RWPE1 (cell line): ENCODE results near the gene FAM162A.
"Not testable (repeated sequence)": the region's sequence is repeated elsewhere in the genome, so short reads cannot be mapped to it uniquely, and the experiment has no call there.

Experiments
- CTCF ChIA-PET: fragments of 350-600 bp; sonication (Branson Sonifier 250); formaldehyde crosslinking; extraction: SDS; loops from one replicate; lab custom pipeline; 2021; lab: Yijun Ruan, JAX
- POLR2A ChIA-PET: fragments of 400-600 bp; formaldehyde crosslinking; extraction: SDS; loops from one replicate; lab custom pipeline; 2020; ENCODE audit warnings: antibody characterized with exemption; ENCODE audit not compliant: low non-redundant PET; lab: Yijun Ruan, JAX
- DNase-seq: peaks from one replicate; pipeline ENCODE4 v3.0.0; 2012; ENCODE audit warnings: low spot score
- H3K27ac ChIP-seq: fragments of 450-650 bp; 2 replicates; pipeline ENCODE4 v1.5.1; 2017
- TF ChIP-seq, protein P1 (sequence below): fragments of 450-650 bp; conservative IDR thresholded peaks from 2 replicates; pipeline ENCODE4 v1.5.1; 2017; ENCODE audit warnings: low read depth, mild to moderate bottlenecking

The FAM162A gene

GRCh38 chr3:122427857-122428471, 44.0 kb downstream of the FAM162A start:
- ChIA-PET CTCF (interaction anchor here (0.6 kb wide), 1 partner anchor 620 kb away, joined by 3 read pairs; no protein-coding TSS in a partner anchor), POLR2A (no interaction called here)

GRCh38 chr3:122430371-122430770, 46.4 kb downstream of the FAM162A start:
- TF ChIP-seq, protein P1, sequence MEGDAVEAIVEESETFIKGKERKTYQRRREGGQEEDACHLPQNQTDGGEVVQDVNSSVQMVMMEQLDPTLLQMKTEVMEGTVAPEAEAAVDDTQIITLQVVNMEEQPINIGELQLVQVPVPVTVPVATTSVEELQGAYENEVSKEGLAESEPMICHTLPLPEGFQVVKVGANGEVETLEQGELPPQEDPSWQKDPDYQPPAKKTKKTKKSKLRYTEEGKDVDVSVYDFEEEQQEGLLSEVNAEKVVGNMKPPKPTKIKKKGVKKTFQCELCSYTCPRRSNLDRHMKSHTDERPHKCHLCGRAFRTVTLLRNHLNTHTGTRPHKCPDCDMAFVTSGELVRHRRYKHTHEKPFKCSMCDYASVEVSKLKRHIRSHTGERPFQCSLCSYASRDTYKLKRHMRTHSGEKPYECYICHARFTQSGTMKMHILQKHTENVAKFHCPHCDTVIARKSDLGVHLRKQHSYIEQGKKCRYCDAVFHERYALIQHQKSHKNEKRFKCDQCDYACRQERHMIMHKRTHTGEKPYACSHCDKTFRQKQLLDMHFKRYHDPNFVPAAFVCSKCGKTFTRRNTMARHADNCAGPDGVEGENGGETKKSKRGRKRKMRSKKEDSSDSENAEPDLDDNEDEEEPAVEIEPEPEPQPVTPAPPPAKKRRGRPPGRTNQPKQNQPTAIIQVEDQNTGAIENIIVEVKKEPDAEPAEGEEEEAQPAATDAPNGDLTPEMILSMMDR: no peak
- H3K27ac ChIP-seq: no peak overlapping the region
- ChIA-PET CTCF (no interaction called here), POLR2A (no interaction called here)
- no peak for DNase-seq

More at GRCh38 chr3:122427857-122428471, 44.0 kb downstream of the FAM162A start:
- DNase-seq: peak; percentile 20
- H3K27ac ChIP-seq: no peak overlapping the region
- TF ChIP-seq, protein P1: no peak

- no peak overlapping the region for H3K27ac ChIP-seq
- no peak for DNase-seq
- POLR2A ChIA-PET: no interaction called here
- TF ChIP-seq, protein P1: no peak
- CTCF ChIA-PET: no interaction called here
Measured at GRCh38 chr3:122435950-122436349, 52.0 kb downstream of the FAM162A start.

- TF ChIP-seq, protein P1: no peak
- no peak for DNase-seq
- H3K27ac ChIP-seq: no peak overlapping the region
- ChIA-PET POLR2A (no interaction called here), CTCF (interaction anchor here (0.6 kb wide), 1 partner anchor 21 kb away, joined by 3 read pairs; no protein-coding TSS in a partner anchor)
Measured at GRCh38 chr3:122443090-122443489, 59.1 kb downstream of the FAM162A start.

DNA sequence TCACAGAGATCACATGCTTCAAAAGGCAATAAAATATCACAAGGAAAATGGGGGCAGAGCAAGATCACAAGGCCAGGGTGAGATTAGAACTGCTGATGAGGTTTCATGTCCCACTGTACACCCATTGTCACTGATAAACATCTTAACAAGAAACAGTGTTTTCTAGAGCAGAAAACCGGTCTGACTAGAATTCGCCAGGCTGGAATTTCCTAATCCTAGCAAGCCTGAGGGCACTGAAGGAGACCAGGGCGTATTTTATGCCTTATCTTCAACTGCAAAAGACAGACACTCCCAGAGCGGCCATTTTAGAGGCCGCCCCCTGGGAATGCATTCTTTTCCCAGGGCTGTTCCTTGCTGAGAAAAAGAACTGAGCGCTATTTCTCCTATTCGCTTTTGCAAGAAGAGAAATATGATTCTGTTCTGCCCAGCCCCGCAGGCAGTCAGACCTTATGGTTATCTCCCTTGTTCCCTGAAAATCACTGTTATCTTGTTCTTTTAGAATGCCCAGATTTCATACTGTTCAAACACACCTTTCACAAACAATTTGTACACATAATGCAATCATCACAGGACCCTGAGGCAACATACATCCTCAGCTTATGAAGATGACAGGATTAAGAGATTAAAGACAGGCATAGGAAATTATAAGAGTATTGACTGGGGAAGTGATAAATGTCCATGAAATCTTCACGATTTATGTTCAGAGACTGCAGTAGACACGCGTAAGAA, 59.9 kb downstream of the FAM162A start:
- H3K27ac ChIP-seq, POLR2A ChIA-PET: not testable (repeated sequence)
- DNase-seq: peak; percentile 18
- CTCF ChIA-PET: interaction anchor here (0.6 kb wide), 1 partner anchor 20 kb away, joined by 3 read pairs; no protein-coding TSS in a partner anchor

DNA sequence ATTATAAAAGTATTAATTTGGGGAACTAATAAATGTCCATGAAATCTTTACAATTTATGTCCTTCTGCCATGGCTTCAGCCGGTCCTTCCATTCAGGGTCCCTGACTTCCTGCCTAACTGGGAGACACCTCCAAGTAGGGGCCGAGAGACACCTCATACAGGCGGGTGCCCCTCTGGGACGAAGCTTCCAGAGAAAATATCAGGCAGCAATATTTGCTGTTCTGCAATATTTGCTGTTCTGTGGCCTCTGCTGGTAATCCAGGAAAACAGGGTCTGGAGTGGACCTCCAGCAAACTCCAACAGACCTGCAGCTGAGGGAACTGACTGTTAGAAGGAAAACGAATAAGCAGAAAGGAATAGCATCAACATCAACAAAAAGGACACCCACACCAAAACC, 60.5 kb downstream of the FAM162A start:
- H3K27ac ChIP-seq, POLR2A ChIA-PET, CTCF ChIA-PET, DNase-seq: not testable (repeated sequence)

GRCh38 chr3:122448218-122448617, 64.2 kb downstream of the FAM162A start:
- H3K27ac ChIP-seq, DNase-seq, POLR2A ChIA-PET, CTCF ChIA-PET: not testable (repeated sequence)

GRCh38 chr3:122451371-122451770, 67.4 kb downstream of the FAM162A start:
- CTCF ChIA-PET: no interaction called here
- POLR2A ChIA-PET: no interaction called here
- DNase-seq: no peak
- H3K27ac ChIP-seq: no peak overlapping the region
- TF ChIP-seq, protein P1: no peak
